Liver (tissue), 3 donors: ENCODE results near the gene DPP6.

Experiments
- CTCF ChIP-seq: fragments of 150-350 bp; IDR thresholded peaks from 2 replicates; pipeline ENCODE4 v1.5.1; 2017; ENCODE audit warnings: improper control_type of control experiment, low read depth, low read length; ENCODE audit not compliant: missing input control
- FOXA1 ChIP-seq: IDR thresholded peaks from 2 replicates; pipeline ENCODE4 v1.6.1; 2016; ENCODE audit warnings: antibody characterized with exemption
- JUND ChIP-seq, 2 donors: IDR thresholded peaks; 2 replicates each; pipeline ENCODE4 v1.6.1; 2016; ENCODE audit warnings: antibody characterized with exemption in 2 of 2
- ZBTB33 ChIP-seq: IDR thresholded peaks from 2 replicates; pipeline ENCODE4 v1.6.1; 2016; ENCODE audit warnings: antibody characterized with exemption
- donor health status: healthy.
- donor health status: healthy.

GRCh38 chr7:154631162-154631561, 579.0 kb downstream of the DPP6 start:
- TF ChIP-seq CTCF, result no peak
- no peak for TF ChIP-seq JUND (IDR thresholded peaks at IDR 0.05)
- TF ChIP-seq FOXA1, result no peak
- TF ChIP-seq ZBTB33, result no peak
